ENCODE results near the gene FAF2. TPM values are rescaled to one million over a fixed set of nuclear protein-coding genes. Genes with fewer than 3 reads are reported as not detected.
"Not testable (repeated sequence)": the region's sequence is repeated elsewhere in the genome, so short reads cannot be mapped to it uniquely, and the experiment has no call there.

Gene FAF2
- total RNA-seq, 1 donor from 2014 or later, result 31.8 TPM

- no peak for DNase-seq
- intact Hi-C loops (cut with DNase I), result no loop called here
- Histone ChIP-seq H3K4me1 (no peaks in the 10 kb centered on the region), H3K27ac (no peak overlapping the region), H3K36me3 (peaks cover 14% of the 10 kb centered on the region), H3K9me3 (no peaks in the 10 kb centered on the region), H3K27me3 (ENCODE audit: low read depth) (no peaks in the 10 kb centered on the region), H3K4me3 (no peak overlapping the region)
- no peak for ATAC-seq
- TF ChIP-seq, protein P1, sequence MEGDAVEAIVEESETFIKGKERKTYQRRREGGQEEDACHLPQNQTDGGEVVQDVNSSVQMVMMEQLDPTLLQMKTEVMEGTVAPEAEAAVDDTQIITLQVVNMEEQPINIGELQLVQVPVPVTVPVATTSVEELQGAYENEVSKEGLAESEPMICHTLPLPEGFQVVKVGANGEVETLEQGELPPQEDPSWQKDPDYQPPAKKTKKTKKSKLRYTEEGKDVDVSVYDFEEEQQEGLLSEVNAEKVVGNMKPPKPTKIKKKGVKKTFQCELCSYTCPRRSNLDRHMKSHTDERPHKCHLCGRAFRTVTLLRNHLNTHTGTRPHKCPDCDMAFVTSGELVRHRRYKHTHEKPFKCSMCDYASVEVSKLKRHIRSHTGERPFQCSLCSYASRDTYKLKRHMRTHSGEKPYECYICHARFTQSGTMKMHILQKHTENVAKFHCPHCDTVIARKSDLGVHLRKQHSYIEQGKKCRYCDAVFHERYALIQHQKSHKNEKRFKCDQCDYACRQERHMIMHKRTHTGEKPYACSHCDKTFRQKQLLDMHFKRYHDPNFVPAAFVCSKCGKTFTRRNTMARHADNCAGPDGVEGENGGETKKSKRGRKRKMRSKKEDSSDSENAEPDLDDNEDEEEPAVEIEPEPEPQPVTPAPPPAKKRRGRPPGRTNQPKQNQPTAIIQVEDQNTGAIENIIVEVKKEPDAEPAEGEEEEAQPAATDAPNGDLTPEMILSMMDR (IDR thresholded peaks at IDR 0.05), result no peak
Observed at GRCh38 chr5:176474476-176474875, 26.3 kb downstream of the FAF2 start.

- ATAC-seq (no peak), DNase-seq (no peak)
- intact Hi-C loops (cut with DNase I), result no loop called here
- no peaks in the 10 kb centered on the region for H3K27me3 ChIP-seq (ENCODE audit: low read depth)
- H3K4me1 ChIP-seq, result peaks cover 10% of the 10 kb centered on the region
- H3K4me3 ChIP-seq, result no peak overlapping the region
- no peak overlapping the region for H3K27ac ChIP-seq
- TF ChIP-seq, protein P1 (IDR thresholded peaks at IDR 0.05), result no peak
- H3K36me3 ChIP-seq, result peaks cover 53% of the 10 kb centered on the region
- no peaks in the 10 kb centered on the region for H3K9me3 ChIP-seq
Observed at GRCh38 chr5:176481711-176482110, 33.5 kb downstream of the FAF2 start.

- intact Hi-C loops (cut with DNase I), result no loop called here
- DNase-seq (no peak), ATAC-seq (no peak)
- Histone ChIP-seq H3K9me3 (no peaks in the 10 kb centered on the region), H3K4me1 (peaks cover 20% of the 10 kb centered on the region), H3K4me3 (no peak overlapping the region), H3K27me3 (ENCODE audit: low read depth) (no peaks in the 10 kb centered on the region), H3K27ac (no peak overlapping the region), H3K36me3 (peaks cover 67% of the 10 kb centered on the region)
- TF ChIP-seq, protein P1 (IDR thresholded peaks at IDR 0.05), result no peak
Observed at GRCh38 chr5:176485176-176485575, 37.0 kb downstream of the FAF2 start.

GRCh38 chr5:176486189-176486757 is 38.1 kb downstream of the FAF2 start:
- Histone ChIP-seq H3K27me3 (ENCODE audit: low read depth) (no peaks in the 10 kb centered on the region), H3K4me3 (no peak overlapping the region), H3K9me3 (no peaks in the 10 kb centered on the region), H3K36me3 (peaks cover 67% of the 10 kb centered on the region), H3K27ac (no peak overlapping the region), H3K4me1 (peaks cover 20% of the 10 kb centered on the region)
- TF ChIP-seq, protein P1 (IDR thresholded peaks at IDR 0.05), result no peak
- intact Hi-C loops (cut with DNase I), result no loop called here
- DNase-seq (no peak), ATAC-seq (peak; percentile 50 to 57)

DNA sequence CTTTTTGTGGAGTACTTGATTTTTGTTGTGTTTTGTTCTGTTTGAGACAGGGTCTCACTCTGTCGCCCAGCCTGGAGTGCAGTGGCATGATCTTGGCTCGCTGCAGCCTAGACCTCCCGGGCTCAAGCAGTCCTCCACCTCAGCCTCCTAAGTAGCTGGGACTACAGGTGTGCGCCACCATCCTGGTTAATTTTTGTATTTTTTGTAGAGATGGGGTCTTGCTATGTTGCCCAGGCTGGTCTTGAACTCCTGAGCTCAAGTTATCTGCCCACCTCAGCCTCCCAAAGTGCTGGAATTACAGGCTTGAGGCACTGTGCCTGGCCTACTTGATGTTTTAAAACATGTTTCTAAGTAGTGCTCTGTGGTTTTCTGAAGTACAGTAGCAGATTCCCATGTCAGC is 39.0 kb downstream of the FAF2 start:
- peaks cover 20% of the 10 kb centered on the region for H3K4me1 ChIP-seq
- H3K27ac ChIP-seq; H3K4me3 ChIP-seq; intact Hi-C loops (cut with DNase I); ATAC-seq; H3K27me3 ChIP-seq (ENCODE audit: low read depth); H3K9me3 ChIP-seq; DNase-seq: not testable (repeated sequence)
- peaks cover 70% of the 10 kb centered on the region for H3K36me3 ChIP-seq

GRCh38 chr5:176489077-176489476 is 40.9 kb downstream of the FAF2 start:
- Histone ChIP-seq H3K9me3 (no peaks in the 10 kb centered on the region), H3K4me1 (peaks cover 20% of the 10 kb centered on the region), H3K27me3 (ENCODE audit: low read depth) (no peaks in the 10 kb centered on the region), H3K27ac (no peak overlapping the region), H3K4me3 (no peak overlapping the region), H3K36me3 (peaks cover 73% of the 10 kb centered on the region)
- TF ChIP-seq, protein P1 (IDR thresholded peaks at IDR 0.05), result no peak
- no peak for DNase-seq
- intact Hi-C loops (cut with DNase I), result no loop called here
- ATAC-seq, result no peak

Data from lower lobe of right lung (tissue), 2 donors.